Left cardiac atrium (tissue), 4 donors: ENCODE results near the gene DARS1. TPM values are rescaled to one million over a fixed set of nuclear protein-coding genes. Genes with fewer than 3 reads are reported as not detected.
A peak's percentile ranks its signal among the peaks of the same experiment; 100 is the strongest.

Experiments used
- ATAC-seq, 2 donors: fragments of 200-7000 bp; cut with Tn5 transposase; one replicate each; pipeline ENCODE4 v1.9.1; 2020; ENCODE audit warnings: mild to moderate bottlenecking in 2 of 2, moderate library complexity in 2 of 2
- DNase-seq: peaks from one replicate; pipeline ENCODE4 v3.0.0-alpha.2; 2020
- intact Hi-C, 2 donors: fragments of 100-400 bp; cut with DNase I; formaldehyde crosslinking; loops; one replicate each; pipeline versions ENCODE4 v1.14.1 to v1.15.1; 2022 to 2023
- total RNA-seq, 2 donors: library from RNA; stranded (reverse); fragmentation: NEBNext Ultra II Directional; extraction: Animal tissue kit (Norgen Biotek cat#: 25700); gene quantifications; one replicate each; pipeline ENCODE4 v1.2.1, GENCODE V29; 2021
- donor health status: DM: no; HTN: yes; CAD: no.
- donor health status: DM: no; HTN: yes; CAD: no; lungs with severe emphysema.
- donor health status: DM: yes; HTN: yes; CAD: no.
- donor health status: Dilated cardiomyopathy.

DARS1 gene
- total RNA-seq, 2 donors from 2014 or later = 56.8 to 71.8 TPM

GRCh38 chr2:135952891-135953290 lies 32.5 kb downstream of the DARS1 start:
- intact Hi-C loops = no loop called here
- no peak for ATAC-seq

GRCh38 chr2:135951041-135951583 lies 34.3 kb downstream of the DARS1 start:
- no peak for ATAC-seq
- intact Hi-C loops = no loop called here
- no peak for DNase-seq

More at GRCh38 chr2:135952891-135953290, 32.5 kb downstream of the DARS1 start:
- DNase-seq = no peak

- ATAC-seq = no peak
- DNase-seq = no peak
- intact Hi-C loops = no loop called here
These were observed 35.8 kb downstream of the DARS1 start for GRCh38 chr2:135949451-135950234.

- intact Hi-C loops = no loop called here
- no peak for DNase-seq
- ATAC-seq = peak in 1 of 2 donors; percentile 57
These were observed 36.6 kb downstream of the DARS1 start for GRCh38 chr2:135948642-135949355.

GRCh38 chr2:135948141-135948540 lies 37.3 kb downstream of the DARS1 start:
- no peak for ATAC-seq
- intact Hi-C loops = no loop called here

GRCh38 chr2:135947483-135947882 lies 37.9 kb downstream of the DARS1 start:
- DNase-seq (no peak), ATAC-seq (no peak)
- intact Hi-C loops = no loop called here

More at GRCh38 chr2:135948141-135948540, 37.3 kb downstream of the DARS1 start:
- DNase-seq = no peak

GRCh38 chr2:135945526-135945925 lies 39.9 kb downstream of the DARS1 start:
- intact Hi-C loops = no loop called here
- DNase-seq = no peak
- ATAC-seq = no peak

GRCh38 chr2:135944625-135945024 lies 40.8 kb downstream of the DARS1 start:
- ATAC-seq = no peak
- no peak for DNase-seq
- intact Hi-C loops = no loop called here

GRCh38 chr2:135942936-135943688 lies 42.3 kb downstream of the DARS1 start:
- intact Hi-C loops = no loop called here
- ATAC-seq (no peak), DNase-seq (no peak)

GRCh38 chr2:135936524-135936923 lies 48.9 kb downstream of the DARS1 start:
- intact Hi-C loops = no loop called here
- no peak for ATAC-seq
- DNase-seq = no peak

- intact Hi-C loops = no loop called here
- DNase-seq (no peak), ATAC-seq (no peak)
These were observed 49.5 kb downstream of the DARS1 start for GRCh38 chr2:135935914-135936313.

- DNase-seq (no peak), ATAC-seq (no peak)
- intact Hi-C loops = no loop called here
These were observed 53.5 kb downstream of the DARS1 start for GRCh38 chr2:135931776-135932443.

GRCh38 chr2:135926605-135927004 lies 58.8 kb downstream of the DARS1 start:
- DNase-seq = no peak
- no peak for ATAC-seq
- intact Hi-C loops = no loop called here

- DNase-seq (no peak), ATAC-seq (no peak)
- intact Hi-C loops = no loop called here
These were observed 59.9 kb downstream of the DARS1 start for GRCh38 chr2:135925571-135925970.

- DNase-seq = no peak
- intact Hi-C loops = loop anchor here in 1 of 2 donors (2.0 to 10.0 kb wide), 2 partner anchors 209 to 461 kb away; no protein-coding TSS in a partner anchor
- ATAC-seq = no peak
These were observed 69.2 kb downstream of the DARS1 start for GRCh38 chr2:135916207-135916606.

- ATAC-seq (no peak), DNase-seq (no peak)
- intact Hi-C loops = loop anchor here (1.0 to 10.0 kb wide), 3 partner anchors 210 to 470 kb away; no protein-coding TSS in a partner anchor
These were observed 70.9 kb downstream of the DARS1 start for GRCh38 chr2:135914485-135914884.

GRCh38 chr2:135913727-135914365 lies 71.6 kb downstream of the DARS1 start:
- no peak for ATAC-seq
- no peak for DNase-seq
- intact Hi-C loops = loop anchor here (1.0 to 10.0 kb wide), 3 partner anchors 211 to 470 kb away; no protein-coding TSS in a partner anchor

- DNase-seq (no peak), ATAC-seq (no peak)
- intact Hi-C loops = loop anchor here (5.0 to 10.0 kb wide), 2 partner anchors 215 to 467 kb away; no protein-coding TSS in a partner anchor
These were observed 75.5 kb downstream of the DARS1 start for GRCh38 chr2:135909976-135910375.
